Sigmoid colon (tissue), 4 donors: ENCODE data around the gene AIF1.

Experiments used
- POLR2A ChIP-seq, 2 donors: fragments of 450-650 bp; IDR thresholded peaks; one replicate each; pipeline ENCODE4 v1.6.1; 2016; ENCODE audit warnings: antibody characterized with exemption in 2 of 2, mild to moderate bottlenecking in 2 of 2, moderate library complexity in 2 of 2
- POLR2AphosphoS5 ChIP-seq, 4 donors: sonication (generic); formaldehyde crosslinking; IDR thresholded peaks; one replicate each; pipeline ENCODE4 v1.6.1; 2017; ENCODE audit warnings: antibody characterized with exemption in 4 of 4

DNA sequence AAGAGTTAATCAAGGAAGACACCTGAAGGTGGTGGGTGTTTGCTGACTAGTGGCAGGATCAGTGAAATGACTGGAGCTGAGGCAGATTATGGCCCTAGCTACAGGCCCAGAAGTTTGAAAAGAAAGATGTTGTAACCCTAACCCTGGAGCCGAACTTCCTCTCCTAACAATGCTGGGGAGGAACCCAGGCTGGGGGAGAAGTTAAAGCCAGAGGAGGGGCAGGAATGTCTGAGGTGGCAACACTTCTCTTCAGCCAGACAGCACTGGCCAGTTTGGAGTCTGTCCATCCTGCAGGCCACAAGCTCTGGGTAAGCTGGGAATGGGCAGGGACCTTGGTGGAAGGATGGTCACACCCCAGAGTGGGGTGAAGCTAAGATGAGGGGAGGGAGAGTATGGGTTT, 29.0 kb upstream of the AIF1 start, which contains the start of gene LST1:
- TF ChIP-seq POLR2AphosphoS5 (IDR thresholded peaks at IDR 0.05) (no peak), POLR2A (IDR thresholded peaks at IDR 0.05) (no peak)
